ENCODE measurements around the gene ARAP1. TPM values are rescaled to one million over a fixed set of nuclear protein-coding genes. Genes with fewer than 3 reads are reported as not detected.

The ARAP1 gene
- polyA plus RNA-seq, 1 donor (not counting 4 experiments of a cell fraction or from before 2014, with no cell fraction given): 32.8 TPM

DNA sequence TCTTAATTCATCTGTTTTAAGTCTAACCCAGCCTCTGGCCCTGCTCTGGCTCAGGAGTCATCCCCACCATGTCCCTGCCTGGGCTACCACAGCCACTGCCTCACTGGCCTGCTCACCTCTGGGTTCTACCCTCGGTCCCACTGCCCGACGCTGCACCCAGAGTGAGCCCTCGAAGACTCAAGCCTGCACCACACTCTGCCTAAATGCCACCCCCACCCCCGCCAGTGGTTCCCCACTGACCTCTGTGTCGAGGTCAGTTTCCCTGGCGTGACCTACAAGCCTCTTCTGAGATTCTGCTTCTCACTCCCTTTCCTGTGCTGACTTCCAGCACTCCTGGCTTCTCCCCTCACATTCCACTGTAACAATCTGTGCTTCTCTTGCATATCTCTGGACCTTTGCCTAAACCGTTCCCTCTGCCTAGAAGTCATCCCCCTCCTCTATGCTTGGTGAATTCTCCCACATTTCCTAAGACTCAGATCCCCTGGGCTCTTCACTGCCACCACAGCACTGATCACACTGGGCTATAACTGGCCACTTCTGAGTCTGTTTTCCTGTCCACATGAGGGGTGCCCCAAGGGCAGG is 65.5 kb downstream of the ARAP1 start:
- Histone ChIP-seq H3K9ac (ENCODE audit: control insufficient read depth, extremely low read depth, insufficient read depth, low read length) (no peak overlapping the region), H3K27me3 (ENCODE audit: control insufficient read depth, extremely low read depth, insufficient read depth, low read length) (no peaks in the 10 kb centered on the region), H3K36me3 (ENCODE audit: control insufficient read depth in 2 of 2, extremely low read depth in 1 of 2, insufficient read depth in 2 of 2, low read length in 2 of 2) (peaks cover 26 to 30% of the 10 kb centered on the region in 2 experiments), H3K4me3 (ENCODE audit: control insufficient read depth in 2 of 3, extremely low read depth in 1 of 3, insufficient read depth in 2 of 3, low read depth in 1 of 3, low read length in 3 of 3) (no peak overlapping the region), H3K79me2 (ENCODE audit: control insufficient read depth, insufficient read depth, low read length) (no peaks in the 10 kb centered on the region), H3K4me1 (ENCODE audit: control insufficient read depth, extremely low read depth, insufficient read depth, low read length) (peaks cover 2% of the 10 kb centered on the region), H4K20me1 (ENCODE audit: control insufficient read depth, extremely low read depth, insufficient read depth, low read length) (peaks cover 7% of the 10 kb centered on the region), H3K9me3 (ENCODE audit: control insufficient read depth, low read depth, low read length) (no peaks in the 10 kb centered on the region), H3K4me2 (ENCODE audit: control insufficient read depth, extremely low read depth, insufficient read depth, low read depth, low read length) (no peak overlapping the region), H2AFZ (ENCODE audit: control insufficient read depth, low read length) (no peak overlapping the region), H3K9me1 (ENCODE audit: control insufficient read depth, extremely low read depth, insufficient read depth, low read length) (no peaks in the 10 kb centered on the region), H3K27ac (ENCODE audit: control insufficient read depth, insufficient read depth, low read length) (no peak overlapping the region)
- no peak for TF ChIP-seq EZH2 (IDR thresholded peaks at IDR 0.05; ENCODE audit: low read length)
- TF ChIP-seq, protein P1, sequence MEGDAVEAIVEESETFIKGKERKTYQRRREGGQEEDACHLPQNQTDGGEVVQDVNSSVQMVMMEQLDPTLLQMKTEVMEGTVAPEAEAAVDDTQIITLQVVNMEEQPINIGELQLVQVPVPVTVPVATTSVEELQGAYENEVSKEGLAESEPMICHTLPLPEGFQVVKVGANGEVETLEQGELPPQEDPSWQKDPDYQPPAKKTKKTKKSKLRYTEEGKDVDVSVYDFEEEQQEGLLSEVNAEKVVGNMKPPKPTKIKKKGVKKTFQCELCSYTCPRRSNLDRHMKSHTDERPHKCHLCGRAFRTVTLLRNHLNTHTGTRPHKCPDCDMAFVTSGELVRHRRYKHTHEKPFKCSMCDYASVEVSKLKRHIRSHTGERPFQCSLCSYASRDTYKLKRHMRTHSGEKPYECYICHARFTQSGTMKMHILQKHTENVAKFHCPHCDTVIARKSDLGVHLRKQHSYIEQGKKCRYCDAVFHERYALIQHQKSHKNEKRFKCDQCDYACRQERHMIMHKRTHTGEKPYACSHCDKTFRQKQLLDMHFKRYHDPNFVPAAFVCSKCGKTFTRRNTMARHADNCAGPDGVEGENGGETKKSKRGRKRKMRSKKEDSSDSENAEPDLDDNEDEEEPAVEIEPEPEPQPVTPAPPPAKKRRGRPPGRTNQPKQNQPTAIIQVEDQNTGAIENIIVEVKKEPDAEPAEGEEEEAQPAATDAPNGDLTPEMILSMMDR (optimal IDR thresholded peaks at IDR 0.05 in 1 of 3, IDR thresholded peaks at IDR 0.05 in 1 of 3, conservative IDR thresholded peaks at IDR 0.05 in 1 of 3; ENCODE audit: extremely low read depth in 1 of 3, insufficient read depth in 2 of 3, low read length in 3 of 3): no peak
- no peak for FAIRE-seq
- dilution Hi-C loops (cut with MboI; ENCODE audit: extremely low pct_ligation_motif_present, low sequenced_read_pairs): no loop called here
- no peak for DNase-seq (ENCODE audit: low read depth, low spot score)

DNA sequence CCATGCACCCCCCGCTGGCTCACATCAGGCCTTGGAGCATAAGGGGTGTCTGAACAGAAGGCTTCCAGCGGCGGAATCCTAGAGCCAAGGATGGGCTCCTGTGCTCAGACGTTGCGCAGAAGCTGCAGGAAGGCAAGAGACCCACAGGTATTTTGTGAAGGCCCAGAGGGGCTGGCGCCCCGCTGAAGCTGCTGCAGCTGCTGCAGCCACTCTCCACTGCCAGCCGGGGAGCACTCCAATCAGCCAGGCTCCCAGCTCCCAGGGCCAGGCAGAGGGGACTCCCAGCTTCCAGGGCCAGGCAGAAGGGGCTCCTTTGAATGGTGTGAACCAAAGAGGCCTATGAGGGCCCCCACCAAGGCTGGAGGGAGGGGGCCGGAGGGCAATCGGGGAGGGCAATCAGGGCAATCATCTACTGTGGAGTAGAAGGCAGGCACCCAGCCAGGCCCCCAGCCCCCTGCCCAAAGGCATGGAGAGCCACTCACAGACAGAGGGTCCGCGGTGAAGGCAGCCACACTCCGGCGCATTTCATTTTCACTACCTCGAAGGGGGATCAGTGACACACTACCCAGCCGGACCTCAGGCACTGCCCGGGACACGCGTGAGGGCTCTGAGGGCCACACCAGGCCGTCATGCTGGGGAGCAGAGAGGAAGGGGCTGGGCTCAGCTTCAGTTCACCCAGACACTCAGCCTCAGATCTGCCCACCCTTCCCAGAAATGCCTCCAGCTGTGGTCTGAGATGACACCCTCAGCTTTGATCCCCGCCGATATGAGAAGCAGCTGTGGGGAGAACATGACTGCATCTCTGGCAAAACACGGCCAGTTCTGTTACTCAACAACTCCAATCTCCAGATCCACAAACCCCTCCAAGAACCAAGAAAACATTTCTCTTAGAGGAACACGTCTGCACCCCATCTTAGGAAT is 66.4 kb downstream of the ARAP1 start:
- TF ChIP-seq, protein P1 (optimal IDR thresholded peaks at IDR 0.05 in 1 of 3, IDR thresholded peaks at IDR 0.05 in 1 of 3, conservative IDR thresholded peaks at IDR 0.05 in 1 of 3; ENCODE audit: extremely low read depth in 1 of 3, insufficient read depth in 2 of 3, low read length in 3 of 3): no peak
- TF ChIP-seq EZH2 (IDR thresholded peaks at IDR 0.05; ENCODE audit: low read length): no peak
- FAIRE-seq: no peak
- no peak overlapping the region for H3K27ac ChIP-seq (ENCODE audit: control insufficient read depth, insufficient read depth, low read length)

More for the DNA sequence above, 66.4 kb downstream of the ARAP1 start:
- peaks cover 10% of the 10 kb centered on the region for H4K20me1 ChIP-seq (ENCODE audit: control insufficient read depth, extremely low read depth, insufficient read depth, low read length)
- no peak for DNase-seq (ENCODE audit: low read depth, low spot score)
- H3K4me3 ChIP-seq (ENCODE audit: control insufficient read depth in 2 of 3, extremely low read depth in 1 of 3, insufficient read depth in 2 of 3, low read depth in 1 of 3, low read length in 3 of 3): no peak overlapping the region
- peaks cover 7% of the 10 kb centered on the region for H3K4me1 ChIP-seq (ENCODE audit: control insufficient read depth, extremely low read depth, insufficient read depth, low read length)
- dilution Hi-C loops (cut with MboI; ENCODE audit: extremely low pct_ligation_motif_present, low sequenced_read_pairs): no loop called here
- H3K9ac ChIP-seq (ENCODE audit: control insufficient read depth, extremely low read depth, insufficient read depth, low read length): no peak overlapping the region
- no peak overlapping the region for H2AFZ ChIP-seq (ENCODE audit: control insufficient read depth, low read length)
- H3K4me2 ChIP-seq (ENCODE audit: control insufficient read depth, extremely low read depth, insufficient read depth, low read depth, low read length): no peak overlapping the region
- no peaks in the 10 kb centered on the region for H3K79me2 ChIP-seq (ENCODE audit: control insufficient read depth, insufficient read depth, low read length)
- H3K9me1 ChIP-seq (ENCODE audit: control insufficient read depth, extremely low read depth, insufficient read depth, low read length): no peaks in the 10 kb centered on the region
- H3K36me3 ChIP-seq (ENCODE audit: control insufficient read depth in 2 of 2, extremely low read depth in 1 of 2, insufficient read depth in 2 of 2, low read length in 2 of 2): peaks cover 22 to 25% of the 10 kb centered on the region in 2 experiments
- no peaks in the 10 kb centered on the region for H3K9me3 ChIP-seq (ENCODE audit: control insufficient read depth, low read depth, low read length)
- H3K27me3 ChIP-seq (ENCODE audit: control insufficient read depth, extremely low read depth, insufficient read depth, low read length): peaks cover 3% of the 10 kb centered on the region
